ENCODE measurements around the gene ABHD1. TPM values are rescaled to one million over a fixed set of nuclear protein-coding genes. Genes with fewer than 3 reads are reported as not detected.
A peak's percentile ranks its signal among the peaks of the same experiment; 100 is the strongest.

Gene ABHD1
- total and polyA plus RNA-seq, 3 donors from 2014 or later: 37.3 to 141 (median 76.4) TPM

GRCh38 chr2:27095745-27096651 is 27.6 kb upstream of the ABHD1 start:
- no peaks in the 10 kb centered on the region for H3K36me3 ChIP-seq (ENCODE audit: low read depth, missing control alignments)
- TF ChIP-seq CTCF (IDR thresholded peaks at IDR 0.05) (no peak), POLR2A (IDR thresholded peaks at IDR 0.05) (no peak)
- H3K27ac ChIP-seq: no peak overlapping the region
- H3K27me3 ChIP-seq: no peaks in the 10 kb centered on the region
- H3K9me3 ChIP-seq: no peaks in the 10 kb centered on the region
- peak overlapping the region in 1 of 2 donors; percentile 43 for H3K4me3 ChIP-seq
- H3K4me1 ChIP-seq: peaks cover 29% of the 10 kb centered on the region
- intact Hi-C loops (cut with DNase I; ENCODE audit: low total_unique reads): loop anchor here (10.0 kb wide), 1 partner anchor 209 kb away; the partner anchor contains the start of gene UCN
- peak; percentile 86 for DNase-seq
- WGBS, 2 donors: 12% methylated on average over 14 to 18 of the region's 18 CpGs

GRCh38 chr2:27096748-27097297 is 26.8 kb upstream of the ABHD1 start:
- Histone ChIP-seq H3K4me3 (no peak overlapping the region), H3K36me3 (ENCODE audit: low read depth, missing control alignments) (no peaks in the 10 kb centered on the region), H3K9me3 (no peaks in the 10 kb centered on the region), H3K4me1 (peaks cover 29% of the 10 kb centered on the region), H3K27me3 (no peaks in the 10 kb centered on the region), H3K27ac (no peak overlapping the region)
- intact Hi-C loops (cut with DNase I; ENCODE audit: low total_unique reads): loop anchor here (10.0 kb wide), 1 partner anchor 208 kb away; the partner anchor contains the start of gene UCN
- TF ChIP-seq CTCF (IDR thresholded peaks at IDR 0.05) (no peak), POLR2A (IDR thresholded peaks at IDR 0.05) (no peak)
- 42 to 65% methylated on average over 3 of the region's 3 CpGs for WGBS, 2 donors
- no peak for DNase-seq

- DNase-seq: no peak
- intact Hi-C loops (cut with DNase I; ENCODE audit: low total_unique reads): loop anchor here (10.0 kb wide), 1 partner anchor 207 kb away; the partner anchor contains the start of gene UCN
- TF ChIP-seq POLR2A (IDR thresholded peaks at IDR 0.05): no peak
- no peak for TF ChIP-seq CTCF (IDR thresholded peaks at IDR 0.05)
- H3K27ac ChIP-seq: no peak overlapping the region
- no peak overlapping the region for H3K4me3 ChIP-seq
- H3K9me3 ChIP-seq: no peaks in the 10 kb centered on the region
- H3K36me3 ChIP-seq (ENCODE audit: low read depth, missing control alignments): no peaks in the 10 kb centered on the region
- 89 to 90% methylated on average over 14 of the region's 14 CpGs for WGBS, 2 donors
- peaks cover 24% of the 10 kb centered on the region for H3K4me1 ChIP-seq
- no peaks in the 10 kb centered on the region for H3K27me3 ChIP-seq
Observed at GRCh38 chr2:27097341-27097740, 26.3 kb upstream of the ABHD1 start.

GRCh38 chr2:27099334-27099955 is 24.2 kb upstream of the ABHD1 start:
- DNase-seq: no peak
- Histone ChIP-seq H3K27ac (no peak overlapping the region), H3K9me3 (no peaks in the 10 kb centered on the region), H3K4me3 (no peak overlapping the region), H3K27me3 (no peaks in the 10 kb centered on the region), H3K4me1 (peaks cover 15% of the 10 kb centered on the region), H3K36me3 (ENCODE audit: low read depth, missing control alignments) (no peaks in the 10 kb centered on the region)
- TF ChIP-seq CTCF (IDR thresholded peaks at IDR 0.05) (no peak), POLR2A (IDR thresholded peaks at IDR 0.05) (no peak)
- WGBS, 2 donors: 92 to 98% methylated on average over 8 to 19 of the region's 19 CpGs
- intact Hi-C loops (cut with DNase I; ENCODE audit: low total_unique reads): loop anchor here (10.0 kb wide), 1 partner anchor 205 kb away; the partner anchor contains the start of gene UCN
